Hepatic stellate cell (primary cell): ENCODE measurements around the gene EXOC8.

Experiments
- DNase-seq: peaks from one replicate; pipeline ENCODE4 v3.0.0; 2011; ENCODE audit warnings: low spot score

Gene EXOC8

GRCh38 chr1:231337472-231338269 lies at the start of gene EXOC8:
Gene EXOC8 (minus strand): TSS chr1:231337852. CDS start chr1:231337745, 107 bp downstream.
- peak; percentile 98 for DNase-seq

GRCh38 chr1:231386466-231386865 lies 48.8 kb upstream of the EXOC8 start:
- DNase-seq: no peak

- no peak for DNase-seq
These were observed 47.7 kb upstream of the EXOC8 start for GRCh38 chr1:231385416-231385748.

GRCh38 chr1:231384696-231385415 lies 47.2 kb upstream of the EXOC8 start:
- DNase-seq: no peak

- no peak for DNase-seq
These were observed 45.7 kb upstream of the EXOC8 start for GRCh38 chr1:231383159-231383860.

GRCh38 chr1:231382426-231382825 lies 44.8 kb upstream of the EXOC8 start:
- no peak for DNase-seq

- no peak for DNase-seq
These were observed 44.1 kb upstream of the EXOC8 start for GRCh38 chr1:231381729-231382128.

GRCh38 chr1:231376875-231377549 lies 39.4 kb upstream of the EXOC8 start:
- no peak for DNase-seq

GRCh38 chr1:231376101-231376500 lies 38.4 kb upstream of the EXOC8 start:
- no peak for DNase-seq

GRCh38 chr1:231374394-231374793 lies 36.7 kb upstream of the EXOC8 start:
- DNase-seq: no peak

- DNase-seq: no peak
These were observed 34.8 kb upstream of the EXOC8 start for GRCh38 chr1:231372501-231372900.

- DNase-seq: no peak
These were observed 31.6 kb upstream of the EXOC8 start for GRCh38 chr1:231369282-231369681.

GRCh38 chr1:231364192-231364591 lies 26.5 kb upstream of the EXOC8 start:
- no peak for DNase-seq

- DNase-seq: no peak
These were observed 26.0 kb upstream of the EXOC8 start for GRCh38 chr1:231363624-231364023.

GRCh38 chr1:231362325-231362724 lies 24.7 kb upstream of the EXOC8 start:
- DNase-seq: no peak

- DNase-seq: no peak
These were observed 21.5 kb upstream of the EXOC8 start for GRCh38 chr1:231359113-231359512.

- peak; percentile 35 for DNase-seq
These were observed 20.2 kb upstream of the EXOC8 start for GRCh38 chr1:231357831-231358354.

- no peak for DNase-seq
These were observed 19.6 kb upstream of the EXOC8 start for GRCh38 chr1:231357187-231357772.

GRCh38 chr1:231355171-231355570 lies 17.5 kb upstream of the EXOC8 start:
- no peak for DNase-seq

GRCh38 chr1:231354330-231355020 lies 16.8 kb upstream of the EXOC8 start:
- DNase-seq: no peak

- DNase-seq: no peak
These were observed 15.4 kb upstream of the EXOC8 start for GRCh38 chr1:231353086-231353485.
